ENCODE data around the gene RPGR.

The RPGR gene

GRCh38 chrX:38220024-38220414 lies 107.3 kb downstream of the RPGR start:
- peak in 33 of 42 donors; percentile 3 to 59 (median 30) for DNase-seq
- intact Hi-C loops (cut with DNase I): no loop called here
